Astrocyte (in vitro differentiated cells and primary cell): ENCODE measurements around the gene BMP7. TPM values are rescaled to one million over a fixed set of nuclear protein-coding genes. Genes with fewer than 3 reads are reported as not detected.

Experiments
- DNase-seq: peaks from one replicate; pipeline ENCODE4 v3.0.0-alpha.2; 2010; ENCODE audit warnings: low read depth
- FAIRE-seq: peaks from 2 replicates; lab custom pipeline; 2011; peaks lifted over from hg19 to GRCh38; lab: Jason Lieb, UNC
- H2AFZ ChIP-seq: 2 replicates; pipeline ENCODE4 v1.6.0; 2012; ENCODE audit warnings: low read depth, low read length, inconsistent platforms
- H3K27ac ChIP-seq: 2 replicates; pipeline ENCODE4 v1.5.1; 2011; ENCODE audit warnings: low read depth, low read length, inconsistent platforms
- H3K27me3 ChIP-seq: 2 replicates; pipeline ENCODE4 v1.6.0; 2011; ENCODE audit warnings: low read length, inconsistent platforms; ENCODE audit not compliant: insufficient read depth
- H3K36me3 ChIP-seq: 2 replicates; pipeline ENCODE4 v1.5.1; 2011; ENCODE audit warnings: low read length, inconsistent platforms; ENCODE audit not compliant: insufficient read depth
- H3K4me1 ChIP-seq: 2 replicates; pipeline ENCODE4 v1.5.1; 2011; ENCODE audit warnings: low read length, inconsistent platforms; ENCODE audit not compliant: insufficient read depth
- H3K4me2 ChIP-seq: 2 replicates; pipeline ENCODE4 v1.6.0; 2012; ENCODE audit warnings: low read length, inconsistent platforms
- H3K4me3 ChIP-seq: 2 replicates; pipeline ENCODE4 v1.5.1; 2011; ENCODE audit warnings: low read depth, mild to moderate bottlenecking, low read length, inconsistent platforms; ENCODE audit not compliant: insufficient read depth
- H3K79me2 ChIP-seq: 2 replicates; pipeline ENCODE4 v1.6.0; 2012; ENCODE audit warnings: mild to moderate bottlenecking, low read length, inconsistent platforms; ENCODE audit not compliant: insufficient read depth
- H3K9ac ChIP-seq: 2 replicates; pipeline ENCODE4 v1.6.0; 2012; ENCODE audit warnings: mild to moderate bottlenecking, low read length, inconsistent platforms
- H3K9me3 ChIP-seq: 2 replicates; pipeline ENCODE4 v1.5.1; 2012; ENCODE audit warnings: low read depth, mild to moderate bottlenecking, low read length, inconsistent platforms; ENCODE audit not compliant: insufficient read depth
- H4K20me1 ChIP-seq: 2 replicates; pipeline ENCODE4 v1.6.0; 2012; ENCODE audit warnings: low read length, inconsistent platforms; ENCODE audit not compliant: insufficient read depth
- H3K27ac Mint-ChIP-seq: one replicate; pipeline ENCODE4 v1.8.0; 2021; ENCODE audit warnings: mild to moderate bottlenecking, mixed read lengths; ENCODE audit not compliant: unreplicated experiment
- H3K27me3 Mint-ChIP-seq: one replicate; pipeline ENCODE4 v1.8.0; 2021; ENCODE audit warnings: low read depth, mixed read lengths; ENCODE audit not compliant: unreplicated experiment
- H3K36me3 Mint-ChIP-seq: one replicate; pipeline ENCODE4 v1.8.0; 2021; ENCODE audit warnings: low read depth, mixed read lengths; ENCODE audit not compliant: unreplicated experiment
- H3K4me1 Mint-ChIP-seq: one replicate; pipeline ENCODE4 v1.8.0; 2021; ENCODE audit warnings: low read depth, mixed read lengths; ENCODE audit not compliant: unreplicated experiment
- H3K4me3 Mint-ChIP-seq: one replicate; pipeline ENCODE4 v1.8.0; 2021; ENCODE audit warnings: mild to moderate bottlenecking, moderate library complexity, mixed read lengths; ENCODE audit not compliant: unreplicated experiment
- H3K9me3 Mint-ChIP-seq: one replicate; pipeline ENCODE4 v1.8.0; 2021; ENCODE audit warnings: mild to moderate bottlenecking, mixed read lengths; ENCODE audit not compliant: unreplicated experiment
- EZH2 ChIP-seq: IDR thresholded peaks from 2 replicates; pipeline ENCODE4 v1.6.1; 2012; ENCODE audit warnings: mild to moderate bottlenecking, low read length, inconsistent platforms; ENCODE audit not compliant: insufficient read depth
- total RNA-seq: library from RNA; stranded (reverse); gene quantifications from 2 replicates; pipeline ENCODE4 v1.2.1, GENCODE V29; 2021
- TF ChIP-seq, protein P1 (sequence below): IDR thresholded peaks from 2 replicates; pipeline ENCODE4 v1.5.1; 2011; ENCODE audit warnings: low read depth, mild to moderate bottlenecking, inconsistent platforms, low read length, moderate library complexity; ENCODE audit not compliant: insufficient read depth

The BMP7 gene
- total RNA-seq, 1 donor from 2014 or later = 15.3 TPM

DNA sequence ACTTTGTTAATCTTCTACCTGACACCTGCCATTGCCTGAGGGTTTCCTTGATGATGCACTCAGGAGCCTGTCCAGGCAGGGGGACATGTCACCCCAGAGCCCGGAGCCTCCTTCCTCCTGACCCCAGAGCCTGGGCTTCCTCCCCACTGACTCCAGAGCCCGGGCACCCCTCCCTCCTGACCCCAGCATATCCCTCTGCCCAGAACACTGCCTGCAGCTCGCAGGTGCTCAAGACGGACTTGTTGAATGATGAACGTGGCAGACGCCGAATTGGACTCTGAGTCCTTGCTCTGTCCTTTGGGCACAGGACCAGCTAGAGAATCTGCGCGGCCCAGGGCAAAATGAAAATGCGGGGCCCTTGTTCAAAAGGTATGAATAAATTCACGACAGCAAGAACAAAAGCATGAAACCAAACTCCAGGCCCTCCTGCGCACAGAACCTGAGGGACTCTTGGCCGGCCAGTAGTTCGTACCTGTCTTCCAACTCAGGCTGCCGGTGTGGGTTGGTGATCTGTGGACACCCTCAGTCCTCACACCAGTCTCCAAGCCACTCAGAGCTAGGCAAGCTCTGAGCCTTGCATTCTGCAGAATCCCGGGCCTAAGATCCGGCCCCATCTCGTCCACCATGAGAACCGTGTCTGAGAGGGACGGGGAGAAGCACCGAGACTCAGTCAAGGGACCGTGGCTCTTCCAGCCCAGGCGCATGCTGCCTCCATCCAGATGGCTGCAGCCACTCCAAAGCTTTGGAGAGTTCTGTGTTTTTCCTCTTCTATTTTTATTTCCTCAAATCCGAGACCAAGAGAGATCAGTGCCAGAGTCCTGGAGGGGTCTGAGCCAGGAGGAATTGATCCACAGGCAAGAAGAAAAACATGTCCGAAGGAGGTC lies 104.7 kb downstream of the BMP7 start:
- H3K4me3 ChIP-seq = no peak overlapping the region
- no peaks in the 10 kb centered on the region for H3K36me3 ChIP-seq
- no peak for DNase-seq
- H3K9me3 Mint-ChIP-seq = peaks cover 14% of the 10 kb centered on the region
- H3K27ac Mint-ChIP-seq = no peak overlapping the region
- no peak for FAIRE-seq
- no peaks in the 10 kb centered on the region for H3K79me2 ChIP-seq
- H3K9me3 ChIP-seq = no peaks in the 10 kb centered on the region
- no peak overlapping the region for H3K27ac ChIP-seq
- H3K4me3 Mint-ChIP-seq = no peak overlapping the region
- H2AFZ ChIP-seq = no peak overlapping the region
- no peak overlapping the region for H3K4me2 ChIP-seq
- no peaks in the 10 kb centered on the region for H4K20me1 ChIP-seq
- H3K9ac ChIP-seq = no peak overlapping the region
- TF ChIP-seq, protein P1, sequence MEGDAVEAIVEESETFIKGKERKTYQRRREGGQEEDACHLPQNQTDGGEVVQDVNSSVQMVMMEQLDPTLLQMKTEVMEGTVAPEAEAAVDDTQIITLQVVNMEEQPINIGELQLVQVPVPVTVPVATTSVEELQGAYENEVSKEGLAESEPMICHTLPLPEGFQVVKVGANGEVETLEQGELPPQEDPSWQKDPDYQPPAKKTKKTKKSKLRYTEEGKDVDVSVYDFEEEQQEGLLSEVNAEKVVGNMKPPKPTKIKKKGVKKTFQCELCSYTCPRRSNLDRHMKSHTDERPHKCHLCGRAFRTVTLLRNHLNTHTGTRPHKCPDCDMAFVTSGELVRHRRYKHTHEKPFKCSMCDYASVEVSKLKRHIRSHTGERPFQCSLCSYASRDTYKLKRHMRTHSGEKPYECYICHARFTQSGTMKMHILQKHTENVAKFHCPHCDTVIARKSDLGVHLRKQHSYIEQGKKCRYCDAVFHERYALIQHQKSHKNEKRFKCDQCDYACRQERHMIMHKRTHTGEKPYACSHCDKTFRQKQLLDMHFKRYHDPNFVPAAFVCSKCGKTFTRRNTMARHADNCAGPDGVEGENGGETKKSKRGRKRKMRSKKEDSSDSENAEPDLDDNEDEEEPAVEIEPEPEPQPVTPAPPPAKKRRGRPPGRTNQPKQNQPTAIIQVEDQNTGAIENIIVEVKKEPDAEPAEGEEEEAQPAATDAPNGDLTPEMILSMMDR = no peak
- no peak for TF ChIP-seq EZH2
- no peaks in the 10 kb centered on the region for H3K36me3 Mint-ChIP-seq
- H3K4me1 ChIP-seq = no peaks in the 10 kb centered on the region
- H3K4me1 Mint-ChIP-seq = no peaks in the 10 kb centered on the region
- H3K27me3 ChIP-seq = peaks cover 3% of the 10 kb centered on the region
- H3K27me3 Mint-ChIP-seq = peaks cover 37% of the 10 kb centered on the region

DNA sequence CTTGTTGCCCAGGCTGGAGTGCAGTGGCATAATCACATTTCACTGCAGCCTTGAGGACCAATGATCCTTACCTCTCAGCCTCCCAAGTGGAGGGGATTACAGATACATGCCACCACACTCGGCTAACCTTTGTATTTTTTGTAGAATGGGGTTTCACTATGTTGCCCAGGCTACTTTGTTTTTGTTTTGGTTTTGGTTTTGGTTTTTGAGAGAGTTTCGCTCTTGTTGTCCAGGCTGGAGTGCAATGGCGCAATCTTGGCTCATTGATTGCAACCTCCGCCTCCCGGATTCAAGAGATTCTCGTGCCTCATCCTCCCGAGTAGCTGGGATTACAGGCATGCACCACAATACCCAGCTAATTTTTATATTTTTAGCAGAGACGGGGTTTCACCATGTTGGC lies 105.5 kb downstream of the BMP7 start:
- Mint-ChIP-seq H3K27ac (no peak overlapping the region), H3K36me3 (no peaks in the 10 kb centered on the region), H3K27me3 (peaks cover 37% of the 10 kb centered on the region), H3K4me3 (no peak overlapping the region), H3K9me3 (peaks cover 14% of the 10 kb centered on the region), H3K4me1 (no peaks in the 10 kb centered on the region)
- H3K4me1 ChIP-seq = no peaks in the 10 kb centered on the region
- H3K27ac ChIP-seq = no peak overlapping the region
- no peak for TF ChIP-seq EZH2
- TF ChIP-seq, protein P1 = no peak
- DNase-seq (no peak), FAIRE-seq (no peak)
- H4K20me1 ChIP-seq = no peaks in the 10 kb centered on the region
- H3K4me3 ChIP-seq = no peak overlapping the region
- H3K36me3 ChIP-seq = no peaks in the 10 kb centered on the region
- peaks cover 3% of the 10 kb centered on the region for H3K27me3 ChIP-seq
- H3K9me3 ChIP-seq = no peaks in the 10 kb centered on the region
- no peak overlapping the region for H3K9ac ChIP-seq
- H3K4me2 ChIP-seq = no peak overlapping the region
- H3K79me2 ChIP-seq = no peaks in the 10 kb centered on the region
- H2AFZ ChIP-seq = no peak overlapping the region
